ENCODE data around the gene SCO2.

DNA sequence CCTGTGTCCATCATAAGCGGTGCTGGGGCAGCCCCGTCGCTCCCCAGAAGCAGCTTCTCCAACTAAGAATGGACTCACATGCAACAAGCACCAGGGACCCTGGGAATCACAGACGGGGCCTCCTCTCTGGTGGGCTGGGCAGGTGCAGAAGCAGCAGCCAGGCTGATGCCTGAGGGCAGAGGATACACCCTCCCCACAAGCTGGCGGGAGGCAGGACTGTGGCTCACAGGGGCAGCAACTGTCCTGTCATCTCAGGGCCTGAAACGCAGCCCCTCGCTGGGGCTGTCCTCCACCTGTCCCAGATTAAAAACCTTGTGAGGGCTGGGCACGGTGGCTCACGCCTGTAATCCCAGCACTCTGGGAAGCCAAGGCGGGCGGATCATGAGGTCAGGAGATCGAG is 47.5 kb downstream of the SCO2 start:
- TF ChIP-seq, protein P1, sequence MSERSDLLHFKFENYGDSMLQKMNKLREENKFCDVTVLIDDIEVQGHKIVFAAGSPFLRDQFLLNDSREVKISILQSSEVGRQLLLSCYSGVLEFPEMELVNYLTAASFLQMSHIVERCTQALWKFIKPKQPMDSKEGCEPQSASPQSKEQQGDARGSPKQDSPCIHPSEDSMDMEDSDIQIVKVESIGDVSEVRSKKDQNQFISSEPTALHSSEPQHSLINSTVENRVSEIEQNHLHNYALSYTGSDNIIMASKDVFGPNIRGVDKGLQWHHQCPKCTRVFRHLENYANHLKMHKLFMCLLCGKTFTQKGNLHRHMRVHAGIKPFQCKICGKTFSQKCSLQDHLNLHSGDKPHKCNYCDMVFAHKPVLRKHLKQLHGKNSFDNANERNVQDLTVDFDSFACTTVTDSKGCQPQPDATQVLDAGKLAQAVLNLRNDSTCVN (tag by site-specific recombination; optimal IDR thresholded peaks at IDR 0.05) = no peak
- TF ChIP-seq, protein P2, sequence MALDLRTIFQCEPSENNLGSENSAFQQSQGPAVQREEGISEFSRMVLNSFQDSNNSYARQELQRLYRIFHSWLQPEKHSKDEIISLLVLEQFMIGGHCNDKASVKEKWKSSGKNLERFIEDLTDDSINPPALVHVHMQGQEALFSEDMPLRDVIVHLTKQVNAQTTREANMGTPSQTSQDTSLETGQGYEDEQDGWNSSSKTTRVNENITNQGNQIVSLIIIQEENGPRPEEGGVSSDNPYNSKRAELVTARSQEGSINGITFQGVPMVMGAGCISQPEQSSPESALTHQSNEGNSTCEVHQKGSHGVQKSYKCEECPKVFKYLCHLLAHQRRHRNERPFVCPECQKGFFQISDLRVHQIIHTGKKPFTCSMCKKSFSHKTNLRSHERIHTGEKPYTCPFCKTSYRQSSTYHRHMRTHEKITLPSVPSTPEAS (tag by site-specific recombination; IDR thresholded peaks at IDR 0.05) = no peak
- TF ChIP-seq ZIC2 (tag by site-specific recombination; IDR thresholded peaks at IDR 0.05) (no peak), ZNF24 (tag by site-specific recombination; IDR thresholded peaks at IDR 0.05) (no peak), KLF16 (tag by site-specific recombination; IDR thresholded peaks at IDR 0.05) (no peak), RBAK (tag by site-specific recombination; IDR thresholded peaks at IDR 0.05) (no peak), ZBTB7A (tag by site-specific recombination; IDR thresholded peaks at IDR 0.05; ENCODE audit: low read depth) (no peak)
- TF ChIP-seq, protein P3, sequence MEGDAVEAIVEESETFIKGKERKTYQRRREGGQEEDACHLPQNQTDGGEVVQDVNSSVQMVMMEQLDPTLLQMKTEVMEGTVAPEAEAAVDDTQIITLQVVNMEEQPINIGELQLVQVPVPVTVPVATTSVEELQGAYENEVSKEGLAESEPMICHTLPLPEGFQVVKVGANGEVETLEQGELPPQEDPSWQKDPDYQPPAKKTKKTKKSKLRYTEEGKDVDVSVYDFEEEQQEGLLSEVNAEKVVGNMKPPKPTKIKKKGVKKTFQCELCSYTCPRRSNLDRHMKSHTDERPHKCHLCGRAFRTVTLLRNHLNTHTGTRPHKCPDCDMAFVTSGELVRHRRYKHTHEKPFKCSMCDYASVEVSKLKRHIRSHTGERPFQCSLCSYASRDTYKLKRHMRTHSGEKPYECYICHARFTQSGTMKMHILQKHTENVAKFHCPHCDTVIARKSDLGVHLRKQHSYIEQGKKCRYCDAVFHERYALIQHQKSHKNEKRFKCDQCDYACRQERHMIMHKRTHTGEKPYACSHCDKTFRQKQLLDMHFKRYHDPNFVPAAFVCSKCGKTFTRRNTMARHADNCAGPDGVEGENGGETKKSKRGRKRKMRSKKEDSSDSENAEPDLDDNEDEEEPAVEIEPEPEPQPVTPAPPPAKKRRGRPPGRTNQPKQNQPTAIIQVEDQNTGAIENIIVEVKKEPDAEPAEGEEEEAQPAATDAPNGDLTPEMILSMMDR (tag by site-specific recombination; IDR thresholded peaks at IDR 0.05) = no peak
